Neural cell (in vitro differentiated cells): ENCODE results near the gene FGR.

ENCODE experiments used
- EP300 ChIP-seq: fragments of 450-650 bp; conservative IDR thresholded peaks from 2 replicates; pipeline ENCODE4 v1.6.1; 2014; ENCODE audit warnings: antibody characterized with exemption, mild to moderate bottlenecking, moderate library complexity; ENCODE audit not compliant: poor library complexity, severe bottlenecking
- EZH2 ChIP-seq: fragments of 200-600, 300-800 bp; shearing (Covaris generic), sonication (generic); IDR thresholded peaks from 2 replicates; pipeline ENCODE4 v1.6.1; 2014; ENCODE audit warnings: antibody characterized with exemption, low read length, borderline replicate concordance, mild to moderate bottlenecking; ENCODE audit not compliant: insufficient read depth, poor library complexity, severe bottlenecking
- MXI1 ChIP-seq: fragments of 450-650 bp; conservative IDR thresholded peaks from 2 replicates; pipeline ENCODE4 v1.6.1; 2014; ENCODE audit warnings: antibody characterized with exemption, mild to moderate bottlenecking; ENCODE audit not compliant: poor library complexity, severe bottlenecking
- POLR2AphosphoS5 ChIP-seq: IDR thresholded peaks from 2 replicates; pipeline ENCODE4 v1.6.1; 2012
- TAF1 ChIP-seq: IDR thresholded peaks from 2 replicates; pipeline ENCODE4 v1.6.1; 2012; ENCODE audit warnings: low read depth
- TF ChIP-seq, protein P1 (sequence below): fragments of 450-650 bp; IDR thresholded peaks from 2 replicates; pipeline ENCODE4 v1.5.1; 2014; ENCODE audit warnings: antibody characterized with exemption, mild to moderate bottlenecking, moderate library complexity; ENCODE audit not compliant: poor library complexity, severe bottlenecking
- TF ChIP-seq, protein P2 (sequence below): IDR thresholded peaks from 2 replicates; pipeline ENCODE4 v1.6.1; 2012; ENCODE audit warnings: borderline replicate concordance

DNA sequence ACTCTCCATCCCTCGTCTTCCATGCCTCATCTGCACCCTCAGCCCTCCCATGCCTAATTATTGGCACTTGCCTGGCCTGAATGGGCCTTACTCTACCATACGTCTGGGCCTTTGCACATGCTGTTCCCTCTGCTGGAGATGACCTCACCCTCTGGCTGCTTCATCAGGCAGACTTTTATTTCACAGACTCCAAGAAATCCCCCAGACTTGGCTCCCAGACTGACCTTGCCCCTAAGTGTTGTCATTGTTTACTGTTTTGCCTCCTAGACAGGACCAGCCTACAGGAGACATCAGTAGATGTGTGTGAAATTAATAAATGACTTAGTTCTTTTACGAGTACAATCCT is 25.8 kb downstream of the FGR start:
- TF ChIP-seq POLR2AphosphoS5 (no peak), EP300 (no peak), TAF1 (no peak), MXI1 (no peak), EZH2 (no peak)
- TF ChIP-seq, protein P1, sequence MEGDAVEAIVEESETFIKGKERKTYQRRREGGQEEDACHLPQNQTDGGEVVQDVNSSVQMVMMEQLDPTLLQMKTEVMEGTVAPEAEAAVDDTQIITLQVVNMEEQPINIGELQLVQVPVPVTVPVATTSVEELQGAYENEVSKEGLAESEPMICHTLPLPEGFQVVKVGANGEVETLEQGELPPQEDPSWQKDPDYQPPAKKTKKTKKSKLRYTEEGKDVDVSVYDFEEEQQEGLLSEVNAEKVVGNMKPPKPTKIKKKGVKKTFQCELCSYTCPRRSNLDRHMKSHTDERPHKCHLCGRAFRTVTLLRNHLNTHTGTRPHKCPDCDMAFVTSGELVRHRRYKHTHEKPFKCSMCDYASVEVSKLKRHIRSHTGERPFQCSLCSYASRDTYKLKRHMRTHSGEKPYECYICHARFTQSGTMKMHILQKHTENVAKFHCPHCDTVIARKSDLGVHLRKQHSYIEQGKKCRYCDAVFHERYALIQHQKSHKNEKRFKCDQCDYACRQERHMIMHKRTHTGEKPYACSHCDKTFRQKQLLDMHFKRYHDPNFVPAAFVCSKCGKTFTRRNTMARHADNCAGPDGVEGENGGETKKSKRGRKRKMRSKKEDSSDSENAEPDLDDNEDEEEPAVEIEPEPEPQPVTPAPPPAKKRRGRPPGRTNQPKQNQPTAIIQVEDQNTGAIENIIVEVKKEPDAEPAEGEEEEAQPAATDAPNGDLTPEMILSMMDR: no peak
- TF ChIP-seq, protein P2, sequence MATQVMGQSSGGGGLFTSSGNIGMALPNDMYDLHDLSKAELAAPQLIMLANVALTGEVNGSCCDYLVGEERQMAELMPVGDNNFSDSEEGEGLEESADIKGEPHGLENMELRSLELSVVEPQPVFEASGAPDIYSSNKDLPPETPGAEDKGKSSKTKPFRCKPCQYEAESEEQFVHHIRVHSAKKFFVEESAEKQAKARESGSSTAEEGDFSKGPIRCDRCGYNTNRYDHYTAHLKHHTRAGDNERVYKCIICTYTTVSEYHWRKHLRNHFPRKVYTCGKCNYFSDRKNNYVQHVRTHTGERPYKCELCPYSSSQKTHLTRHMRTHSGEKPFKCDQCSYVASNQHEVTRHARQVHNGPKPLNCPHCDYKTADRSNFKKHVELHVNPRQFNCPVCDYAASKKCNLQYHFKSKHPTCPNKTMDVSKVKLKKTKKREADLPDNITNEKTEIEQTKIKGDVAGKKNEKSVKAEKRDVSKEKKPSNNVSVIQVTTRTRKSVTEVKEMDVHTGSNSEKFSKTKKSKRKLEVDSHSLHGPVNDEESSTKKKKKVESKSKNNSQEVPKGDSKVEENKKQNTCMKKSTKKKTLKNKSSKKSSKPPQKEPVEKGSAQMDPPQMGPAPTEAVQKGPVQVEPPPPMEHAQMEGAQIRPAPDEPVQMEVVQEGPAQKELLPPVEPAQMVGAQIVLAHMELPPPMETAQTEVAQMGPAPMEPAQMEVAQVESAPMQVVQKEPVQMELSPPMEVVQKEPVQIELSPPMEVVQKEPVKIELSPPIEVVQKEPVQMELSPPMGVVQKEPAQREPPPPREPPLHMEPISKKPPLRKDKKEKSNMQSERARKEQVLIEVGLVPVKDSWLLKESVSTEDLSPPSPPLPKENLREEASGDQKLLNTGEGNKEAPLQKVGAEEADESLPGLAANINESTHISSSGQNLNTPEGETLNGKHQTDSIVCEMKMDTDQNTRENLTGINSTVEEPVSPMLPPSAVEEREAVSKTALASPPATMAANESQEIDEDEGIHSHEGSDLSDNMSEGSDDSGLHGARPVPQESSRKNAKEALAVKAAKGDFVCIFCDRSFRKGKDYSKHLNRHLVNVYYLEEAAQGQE: no peak
